Brain microvascular endothelial cell (primary cell): Measurements from ENCODE around the gene PDHX.

ENCODE experiments used
- DNase-seq: peaks from one replicate; pipeline ENCODE4 v3.0.0-alpha.2; 2020
- H3K27ac ChIP-seq: fragments of 250-450 bp; sonication (Bioruptor Pico); 2 replicates; pipeline ENCODE4 v1.5.1; 2020; ENCODE audit warnings: mild to moderate bottlenecking, moderate library complexity
- H3K27me3 ChIP-seq: fragments of 250-450 bp; sonication (Bioruptor Pico); replicated peaks from 2 replicates; pipeline ENCODE4 v1.5.1; 2020; ENCODE audit warnings: mild to moderate bottlenecking
- H3K36me3 ChIP-seq: fragments of 250-450 bp; sonication (Bioruptor Pico); replicated peaks from 2 replicates; pipeline ENCODE4 v1.5.1; 2020; ENCODE audit warnings: mild to moderate bottlenecking
- H3K4me3 ChIP-seq: 2 replicates; pipeline ENCODE4 v1.5.1; 2011; ENCODE audit warnings: low read depth, mild to moderate bottlenecking, control low read depth, low read length, moderate library complexity
- in situ Hi-C: cut with HindIII; loops from 2 replicates; pipeline ENCODE4 v1.10.0; 2017; ENCODE audit warnings: low sequenced_read_pairs, low pct_ligation_motif_present
- TF ChIP-seq, protein P1 (sequence below): IDR thresholded peaks from 2 replicates; pipeline ENCODE4 v1.5.1; 2011; ENCODE audit warnings: low read depth, mild to moderate bottlenecking, moderate library complexity, low read length, control low read depth, inconsistent platforms; ENCODE audit errors: missing control alignments

PDHX gene

DNA sequence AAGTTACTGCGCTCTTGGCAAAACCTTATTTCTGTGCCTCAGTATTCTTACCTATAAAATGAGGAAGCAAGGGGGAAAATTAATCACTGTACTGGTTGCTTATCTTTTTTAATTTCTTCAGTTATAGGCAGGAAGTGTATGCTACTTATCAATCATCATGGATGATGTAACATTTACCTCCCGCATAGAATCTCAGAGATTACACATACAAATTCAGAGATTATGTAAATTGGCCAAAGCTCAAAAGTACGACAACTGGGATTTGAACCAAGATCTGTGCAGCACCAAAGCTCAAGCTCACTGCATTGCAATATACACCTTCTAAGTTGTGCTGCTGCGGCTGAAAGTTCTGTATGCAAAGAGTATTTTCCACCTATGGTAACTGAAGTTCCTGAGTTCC lies 83.0 kb downstream of the PDHX start:
- Histone ChIP-seq H3K36me3 (no peaks in the 10 kb centered on the region), H3K4me3 (no peak overlapping the region), H3K27ac (no peak overlapping the region), H3K27me3 (no peaks in the 10 kb centered on the region)
- in situ Hi-C loops = no loop called here
- DNase-seq = no peak
- TF ChIP-seq, protein P1, sequence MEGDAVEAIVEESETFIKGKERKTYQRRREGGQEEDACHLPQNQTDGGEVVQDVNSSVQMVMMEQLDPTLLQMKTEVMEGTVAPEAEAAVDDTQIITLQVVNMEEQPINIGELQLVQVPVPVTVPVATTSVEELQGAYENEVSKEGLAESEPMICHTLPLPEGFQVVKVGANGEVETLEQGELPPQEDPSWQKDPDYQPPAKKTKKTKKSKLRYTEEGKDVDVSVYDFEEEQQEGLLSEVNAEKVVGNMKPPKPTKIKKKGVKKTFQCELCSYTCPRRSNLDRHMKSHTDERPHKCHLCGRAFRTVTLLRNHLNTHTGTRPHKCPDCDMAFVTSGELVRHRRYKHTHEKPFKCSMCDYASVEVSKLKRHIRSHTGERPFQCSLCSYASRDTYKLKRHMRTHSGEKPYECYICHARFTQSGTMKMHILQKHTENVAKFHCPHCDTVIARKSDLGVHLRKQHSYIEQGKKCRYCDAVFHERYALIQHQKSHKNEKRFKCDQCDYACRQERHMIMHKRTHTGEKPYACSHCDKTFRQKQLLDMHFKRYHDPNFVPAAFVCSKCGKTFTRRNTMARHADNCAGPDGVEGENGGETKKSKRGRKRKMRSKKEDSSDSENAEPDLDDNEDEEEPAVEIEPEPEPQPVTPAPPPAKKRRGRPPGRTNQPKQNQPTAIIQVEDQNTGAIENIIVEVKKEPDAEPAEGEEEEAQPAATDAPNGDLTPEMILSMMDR = no peak

- Histone ChIP-seq H3K27ac (no peak overlapping the region), H3K27me3 (no peaks in the 10 kb centered on the region), H3K4me3 (no peak overlapping the region), H3K36me3 (no peaks in the 10 kb centered on the region)
- in situ Hi-C loops = no loop called here
- TF ChIP-seq, protein P1 = no peak
- no peak for DNase-seq
Measured at GRCh38 chr11:35003186-35003585, 86.8 kb downstream of the PDHX start.

DNA sequence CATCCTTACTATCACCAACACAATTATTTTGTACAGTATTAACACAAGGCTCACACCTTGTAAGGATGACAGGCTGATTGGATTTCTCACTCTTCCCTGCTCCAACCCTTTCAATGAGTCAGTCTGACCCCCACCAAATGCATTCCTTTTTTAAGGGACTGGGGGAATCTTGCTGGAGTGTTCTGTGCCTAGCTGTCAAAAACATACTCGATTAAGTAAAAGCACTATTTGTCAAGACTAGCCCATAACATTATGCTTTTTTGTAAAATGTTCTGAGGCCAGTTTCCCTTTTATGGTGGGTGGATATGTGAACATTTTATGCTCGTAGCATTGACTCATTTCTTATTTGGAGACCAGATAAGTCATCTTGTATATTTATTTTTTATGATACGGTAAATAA lies 87.2 kb downstream of the PDHX start:
- Histone ChIP-seq H3K36me3 (no peaks in the 10 kb centered on the region), H3K27me3 (no peaks in the 10 kb centered on the region), H3K27ac (no peak overlapping the region), H3K4me3 (no peak overlapping the region)
- TF ChIP-seq, protein P1 = no peak
- in situ Hi-C loops = no loop called here
- DNase-seq = no peak

DNA sequence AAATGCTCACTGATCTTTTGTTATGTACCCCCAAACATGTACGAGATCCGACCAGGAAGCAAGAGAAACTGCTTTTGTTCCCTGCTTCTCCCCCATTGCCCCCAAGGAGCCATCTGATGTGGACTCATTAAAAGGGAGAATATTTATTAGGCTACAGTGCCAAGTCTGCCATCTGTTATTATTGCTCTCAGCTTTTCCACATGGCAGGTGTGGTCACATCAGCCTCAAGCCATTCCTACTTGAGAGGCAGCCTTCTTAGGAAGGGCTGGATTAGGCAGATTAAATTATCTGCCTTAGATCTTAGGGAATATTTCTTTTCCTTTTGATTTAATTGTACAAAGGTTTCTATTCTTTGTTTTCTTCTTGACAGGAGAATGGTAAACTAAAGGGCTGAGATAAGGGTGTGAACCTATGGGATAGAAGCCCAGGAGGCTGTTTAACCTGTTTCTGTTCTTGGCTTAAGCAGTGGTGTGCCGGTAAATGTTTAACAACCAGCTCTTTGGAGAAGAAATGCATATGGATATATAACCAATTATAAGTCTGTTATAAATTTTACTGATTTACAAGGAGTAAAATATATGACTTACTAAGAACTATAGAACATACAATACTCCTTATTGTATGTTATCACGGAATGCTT lies 88.8 kb downstream of the PDHX start:
- Histone ChIP-seq H3K27ac (no peak overlapping the region), H3K4me3 (no peak overlapping the region), H3K27me3 (no peaks in the 10 kb centered on the region), H3K36me3 (no peaks in the 10 kb centered on the region)
- DNase-seq = no peak
- in situ Hi-C loops = no loop called here
- TF ChIP-seq, protein P1 = no peak

GRCh38 chr11:35006389-35007128 lies 90.1 kb downstream of the PDHX start:
- TF ChIP-seq, protein P1 = no peak
- in situ Hi-C loops = no loop called here
- no peak overlapping the region for H3K4me3 ChIP-seq
- no peaks in the 10 kb centered on the region for H3K27me3 ChIP-seq
- DNase-seq = no peak
- no peaks in the 10 kb centered on the region for H3K36me3 ChIP-seq
- no peak overlapping the region for H3K27ac ChIP-seq
